GM12872 (cell line): ENCODE measurements around the gene EXOC6B.

ENCODE experiments used
- CTCF ChIP-seq: IDR thresholded peaks from 3 replicates; pipeline ENCODE4 v1.5.1; 2011; ENCODE audit warnings: low read depth, mild to moderate bottlenecking, low read length, moderate library complexity; ENCODE audit not compliant: insufficient read depth

Gene EXOC6B

GRCh38 chr2:72538486-72538885 is 287.3 kb downstream of the EXOC6B start:
- TF ChIP-seq CTCF, result no peak

- TF ChIP-seq CTCF, result no peak
These were observed 292.1 kb downstream of the EXOC6B start for GRCh38 chr2:72533765-72534164.

GRCh38 chr2:72527424-72527823 is 298.4 kb downstream of the EXOC6B start:
- TF ChIP-seq CTCF, result no peak

- TF ChIP-seq CTCF, result no peak
These were observed 299.2 kb downstream of the EXOC6B start for GRCh38 chr2:72526623-72527022.

- TF ChIP-seq CTCF, result no peak
These were observed 301.8 kb downstream of the EXOC6B start for GRCh38 chr2:72524071-72524470.

GRCh38 chr2:72515696-72516095 is 310.1 kb downstream of the EXOC6B start:
- TF ChIP-seq CTCF, result no peak

- no peak for TF ChIP-seq CTCF
These were observed 312.8 kb downstream of the EXOC6B start for GRCh38 chr2:72513011-72513410.

- no peak for TF ChIP-seq CTCF
These were observed 313.5 kb downstream of the EXOC6B start for GRCh38 chr2:72512376-72512775.
